ENCODE results near the gene IL17RA. TPM values are rescaled to one million over a fixed set of nuclear protein-coding genes. Genes with fewer than 3 reads are reported as not detected.

IL17RA gene
- total RNA-seq, 1 experiment from 2014 or later = 7.1 TPM

Other genes starting within 250 kb of the IL17RA start
- 0.11 TPM in 1 of 2 replicates, not detected in the other for gene GAB4, start 76.8 kb upstream of the IL17RA start, total RNA-seq (2014; rRNA removed; shearing (Covaris generic); ENCODE audit: low replicate concordance)
- 0.04 and 0.76 TPM in 2 replicates for gene TMEM121B, start 36.4 kb downstream of the IL17RA start, total RNA-seq (2014; rRNA removed; shearing (Covaris generic); ENCODE audit: low replicate concordance)
- gene HDHD5, start 74.3 kb downstream of the IL17RA start, total RNA-seq (2014; rRNA removed; shearing (Covaris generic); ENCODE audit: low replicate concordance) = 29.8 and 61.2 TPM in 2 replicates
- 38.5 and 43.6 TPM in 2 replicates for gene ADA2, start 134.4 kb downstream of the IL17RA start, total RNA-seq (2014; rRNA removed; shearing (Covaris generic); ENCODE audit: low replicate concordance)

Measured in Karpas-422 (cell line).